HepG2 (cell line): Measurements from ENCODE around the gene FUOM. TPM values are rescaled to one million over a fixed set of nuclear protein-coding genes. Genes with fewer than 3 reads are reported as not detected.

Source experiments
- HNF4A ChIP-seq: sonication (generic); formaldehyde crosslinking; IDR thresholded peaks from 2 replicates; pipeline ENCODE4 v1.4.0; 2020; ENCODE audit warnings: missing genetic modification reagents
- ZNF34 ChIP-seq: sonication (generic); formaldehyde crosslinking; IDR thresholded peaks from 2 replicates; pipeline ENCODE4 v1.4.0; 2020; ENCODE audit warnings: mild to moderate bottlenecking, missing genetic modification reagents, borderline replicate concordance
- ZNF496 ChIP-seq: sonication (generic); formaldehyde crosslinking; IDR thresholded peaks from 2 replicates; pipeline ENCODE4 v1.8.1; 2023; ENCODE audit warnings: mild to moderate bottlenecking, moderate library complexity, missing genetic modification reagents; ENCODE audit not compliant: insufficient replicate concordance
- polyA plus RNA-seq, 8 experiments: library from polyadenylated mRNA; depleted of rRNA in 3 of 8; stranded (reverse) in 7 of 8; unstranded in 1 of 8; fragments of >200 nt; fragmentation: Illumina TruSeq in 4 of 8; extraction: Trizol in 4 of 8; gene quantifications; 2 replicates each; pipeline versions ENCODE4 v1.2.1 to v1.2.3, GENCODE V29; 2011 to 2016; ENCODE audit warnings: low read depth in 4 of 8, missing spikeins in 1 of 8, mixed read lengths in 1 of 8; ENCODE audit not compliant: insufficient read depth in 1 of 8
- total RNA-seq, 5 experiments: library from RNA; depleted of rRNA; stranded (reverse); fragments of >200 nt; fragmentation: Illumina TruSeq; extraction: Trizol; gene quantifications; 2 replicates each; pipeline ENCODE4 v1.2.3, GENCODE V29; 2016; ENCODE audit warnings: low read depth in 1 of 5
- TF ChIP-seq, protein P1 (sequence below): sonication (generic); formaldehyde crosslinking; IDR thresholded peaks from 2 replicates; pipeline ENCODE4 v1.4.0; 2020; ENCODE audit warnings: missing genetic modification reagents, mild to moderate bottlenecking, borderline replicate concordance
- TF ChIP-seq, protein P2 (sequence below): sonication (generic); formaldehyde crosslinking; IDR thresholded peaks from 2 replicates; pipeline ENCODE4 v1.4.0; 2020; ENCODE audit warnings: mild to moderate bottlenecking, missing genetic modification reagents
- TF ChIP-seq, protein P3 (sequence below), 2 experiments: fragments of 450-650 bp in 1 of 2; sonication (generic) in 1 of 2; formaldehyde crosslinking in 1 of 2; IDR thresholded peaks; 2 replicates each; pipeline versions ENCODE4 v1.6.1 to v1.8.0; 2016 to 2022; ENCODE audit warnings: antibody characterized with exemption in 1 of 2, mild to moderate bottlenecking in 1 of 2, missing genetic modification reagents in 1 of 2
- TF ChIP-seq, protein P4 (sequence below): sonication (generic); formaldehyde crosslinking; IDR thresholded peaks from 2 replicates; pipeline ENCODE4 v1.5.0; 2020; ENCODE audit warnings: missing genetic modification reagents
- TF ChIP-seq, protein P5 (sequence below): sonication (generic); formaldehyde crosslinking; IDR thresholded peaks from 2 replicates; pipeline ENCODE4 v1.4.0; 2020; ENCODE audit warnings: low read depth, mild to moderate bottlenecking, missing genetic modification reagents

FUOM gene
- total and polyA plus RNA-seq, 2 of the 13 experiments (the other 11 are each of a cell fraction or from before 2014, with no cell fraction given), result 27.5 to 60.4 TPM

DNA sequence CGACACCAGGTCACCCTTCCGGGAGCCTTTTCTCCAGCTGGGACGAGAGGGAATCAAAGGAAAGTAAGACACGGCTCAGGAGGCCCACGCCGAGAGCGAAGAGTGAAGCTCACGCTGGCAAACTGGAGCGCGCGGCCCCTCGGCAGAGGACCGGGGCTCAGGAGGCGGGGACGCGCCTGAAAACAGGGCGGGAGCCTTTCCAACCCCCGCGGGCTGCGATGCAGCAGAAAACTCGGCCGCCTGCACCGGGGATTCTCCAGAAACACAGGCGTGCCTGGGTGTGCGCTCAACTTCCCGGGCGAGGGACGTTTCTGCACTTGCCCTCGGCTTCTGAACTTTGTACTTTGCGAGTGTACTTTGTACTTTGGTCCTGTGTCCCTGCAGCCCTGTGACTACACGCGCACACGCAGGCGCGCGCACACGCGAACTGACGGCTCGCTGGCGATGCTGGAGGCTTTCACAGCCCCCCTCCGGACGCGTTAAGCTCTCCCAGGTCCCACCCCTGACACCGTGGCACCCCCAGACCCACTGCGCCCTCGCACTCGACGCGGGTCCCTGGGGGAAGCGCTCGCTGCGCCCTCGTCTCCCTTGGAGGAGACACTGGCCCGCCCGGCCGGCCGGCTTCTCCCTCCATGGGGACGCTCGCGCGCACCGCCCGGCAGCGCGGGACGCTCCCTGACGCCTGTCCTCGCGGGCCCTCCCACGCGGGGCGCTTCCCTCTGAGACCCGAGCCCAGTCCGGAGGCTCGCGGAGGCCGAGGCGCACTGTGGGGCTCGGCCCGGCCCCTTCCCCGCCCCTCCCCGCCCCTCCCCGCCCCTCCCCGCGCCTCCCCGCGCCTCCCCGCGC lies 20.7 kb upstream of the FUOM start (continued):
- TF ChIP-seq, protein P1, sequence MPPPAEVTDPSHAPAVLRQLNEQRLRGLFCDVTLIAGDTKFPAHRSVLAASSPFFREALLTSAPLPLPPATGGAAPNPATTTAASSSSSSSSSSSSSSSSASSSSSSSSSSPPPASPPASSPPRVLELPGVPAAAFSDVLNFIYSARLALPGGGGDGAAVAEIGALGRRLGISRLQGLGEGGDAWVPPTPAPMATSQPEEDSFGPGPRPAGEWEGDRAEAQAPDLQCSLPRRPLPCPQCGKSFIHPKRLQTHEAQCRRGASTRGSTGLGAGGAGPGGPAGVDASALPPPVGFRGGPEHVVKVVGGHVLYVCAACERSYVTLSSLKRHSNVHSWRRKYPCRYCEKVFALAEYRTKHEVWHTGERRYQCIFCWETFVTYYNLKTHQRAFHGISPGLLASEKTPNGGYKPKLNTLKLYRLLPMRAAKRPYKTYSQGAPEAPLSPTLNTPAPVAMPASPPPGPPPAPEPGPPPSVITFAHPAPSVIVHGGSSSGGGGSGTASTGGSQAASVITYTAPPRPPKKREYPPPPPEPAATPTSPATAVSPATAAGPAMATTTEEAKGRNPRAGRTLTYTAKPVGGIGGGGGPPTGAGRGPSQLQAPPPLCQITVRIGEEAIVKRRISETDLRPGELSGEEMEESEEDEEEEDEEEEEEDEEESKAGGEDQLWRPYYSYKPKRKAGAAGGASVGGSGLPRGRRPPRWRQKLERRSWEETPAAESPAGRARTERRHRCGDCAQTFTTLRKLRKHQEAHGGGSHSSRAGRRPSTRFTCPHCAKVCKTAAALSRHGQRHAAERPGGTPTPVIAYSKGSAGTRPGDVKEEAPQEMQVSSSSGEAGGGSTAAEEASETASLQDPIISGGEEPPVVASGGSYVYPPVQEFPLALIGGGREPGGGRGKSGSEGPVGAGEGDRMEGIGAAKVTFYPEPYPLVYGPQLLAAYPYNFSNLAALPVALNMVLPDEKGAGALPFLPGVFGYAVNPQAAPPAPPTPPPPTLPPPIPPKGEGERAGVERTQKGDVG (CRISPR knock-in tag), result no peak
- TF ChIP-seq ZNF34 (CRISPR knock-in tag) (no peak), ZNF496 (CRISPR knock-in tag) (no peak), HNF4A (CRISPR knock-in tag) (peak; percentile 100)
- TF ChIP-seq, protein P2, sequence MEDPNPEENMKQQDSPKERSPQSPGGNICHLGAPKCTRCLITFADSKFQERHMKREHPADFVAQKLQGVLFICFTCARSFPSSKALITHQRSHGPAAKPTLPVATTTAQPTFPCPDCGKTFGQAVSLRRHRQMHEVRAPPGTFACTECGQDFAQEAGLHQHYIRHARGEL (CRISPR knock-in tag), result no peak
- TF ChIP-seq, protein P3, sequence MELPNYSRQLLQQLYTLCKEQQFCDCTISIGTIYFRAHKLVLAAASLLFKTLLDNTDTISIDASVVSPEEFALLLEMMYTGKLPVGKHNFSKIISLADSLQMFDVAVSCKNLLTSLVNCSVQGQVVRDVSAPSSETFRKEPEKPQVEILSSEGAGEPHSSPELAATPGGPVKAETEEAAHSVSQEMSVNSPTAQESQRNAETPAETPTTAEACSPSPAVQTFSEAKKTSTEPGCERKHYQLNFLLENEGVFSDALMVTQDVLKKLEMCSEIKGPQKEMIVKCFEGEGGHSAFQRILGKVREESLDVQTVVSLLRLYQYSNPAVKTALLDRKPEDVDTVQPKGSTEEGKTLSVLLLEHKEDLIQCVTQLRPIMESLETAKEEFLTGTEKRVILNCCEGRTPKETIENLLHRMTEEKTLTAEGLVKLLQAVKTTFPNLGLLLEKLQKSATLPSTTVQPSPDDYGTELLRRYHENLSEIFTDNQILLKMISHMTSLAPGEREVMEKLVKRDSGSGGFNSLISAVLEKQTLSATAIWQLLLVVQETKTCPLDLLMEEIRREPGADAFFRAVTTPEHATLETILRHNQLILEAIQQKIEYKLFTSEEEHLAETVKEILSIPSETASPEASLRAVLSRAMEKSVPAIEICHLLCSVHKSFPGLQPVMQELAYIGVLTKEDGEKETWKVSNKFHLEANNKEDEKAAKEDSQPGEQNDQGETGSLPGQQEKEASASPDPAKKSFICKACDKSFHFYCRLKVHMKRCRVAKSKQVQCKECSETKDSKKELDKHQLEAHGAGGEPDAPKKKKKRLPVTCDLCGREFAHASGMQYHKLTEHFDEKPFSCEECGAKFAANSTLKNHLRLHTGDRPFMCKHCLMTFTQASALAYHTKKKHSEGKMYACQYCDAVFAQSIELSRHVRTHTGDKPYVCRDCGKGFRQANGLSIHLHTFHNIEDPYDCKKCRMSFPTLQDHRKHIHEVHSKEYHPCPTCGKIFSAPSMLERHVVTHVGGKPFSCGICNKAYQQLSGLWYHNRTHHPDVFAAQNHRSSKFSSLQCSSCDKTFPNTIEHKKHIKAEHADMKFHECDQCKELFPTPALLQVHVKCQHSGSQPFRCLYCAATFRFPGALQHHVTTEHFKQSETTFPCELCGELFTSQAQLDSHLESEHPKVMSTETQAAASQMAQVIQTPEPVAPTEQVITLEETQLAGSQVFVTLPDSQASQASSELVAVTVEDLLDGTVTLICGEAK (IDR thresholded peaks at IDR 0.05), result no peak
- TF ChIP-seq, protein P3 (CRISPR knock-in tag; IDR thresholded peaks at IDR 0.05), result peak; percentile 29; the same call in 1 of the 2 replicates
- TF ChIP-seq, protein P4, sequence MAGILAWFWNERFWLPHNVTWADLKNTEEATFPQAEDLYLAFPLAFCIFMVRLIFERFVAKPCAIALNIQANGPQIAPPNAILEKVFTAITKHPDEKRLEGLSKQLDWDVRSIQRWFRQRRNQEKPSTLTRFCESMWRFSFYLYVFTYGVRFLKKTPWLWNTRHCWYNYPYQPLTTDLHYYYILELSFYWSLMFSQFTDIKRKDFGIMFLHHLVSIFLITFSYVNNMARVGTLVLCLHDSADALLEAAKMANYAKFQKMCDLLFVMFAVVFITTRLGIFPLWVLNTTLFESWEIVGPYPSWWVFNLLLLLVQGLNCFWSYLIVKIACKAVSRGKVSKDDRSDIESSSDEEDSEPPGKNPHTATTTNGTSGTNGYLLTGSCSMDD (CRISPR knock-in tag), result no peak
- TF ChIP-seq, protein P5, sequence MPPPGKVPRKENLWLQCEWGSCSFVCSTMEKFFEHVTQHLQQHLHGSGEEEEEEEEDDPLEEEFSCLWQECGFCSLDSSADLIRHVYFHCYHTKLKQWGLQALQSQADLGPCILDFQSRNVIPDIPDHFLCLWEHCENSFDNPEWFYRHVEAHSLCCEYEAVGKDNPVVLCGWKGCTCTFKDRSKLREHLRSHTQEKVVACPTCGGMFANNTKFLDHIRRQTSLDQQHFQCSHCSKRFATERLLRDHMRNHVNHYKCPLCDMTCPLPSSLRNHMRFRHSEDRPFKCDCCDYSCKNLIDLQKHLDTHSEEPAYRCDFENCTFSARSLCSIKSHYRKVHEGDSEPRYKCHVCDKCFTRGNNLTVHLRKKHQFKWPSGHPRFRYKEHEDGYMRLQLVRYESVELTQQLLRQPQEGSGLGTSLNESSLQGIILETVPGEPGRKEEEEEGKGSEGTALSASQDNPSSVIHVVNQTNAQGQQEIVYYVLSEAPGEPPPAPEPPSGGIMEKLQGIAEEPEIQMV (CRISPR knock-in tag), result no peak
